Measurements from ENCODE around the gene CHRNB2.
"Not testable (repeated sequence)": the region's sequence is repeated elsewhere in the genome, so short reads cannot be mapped to it uniquely, and the experiment has no call there.

Gene CHRNB2, protein sequence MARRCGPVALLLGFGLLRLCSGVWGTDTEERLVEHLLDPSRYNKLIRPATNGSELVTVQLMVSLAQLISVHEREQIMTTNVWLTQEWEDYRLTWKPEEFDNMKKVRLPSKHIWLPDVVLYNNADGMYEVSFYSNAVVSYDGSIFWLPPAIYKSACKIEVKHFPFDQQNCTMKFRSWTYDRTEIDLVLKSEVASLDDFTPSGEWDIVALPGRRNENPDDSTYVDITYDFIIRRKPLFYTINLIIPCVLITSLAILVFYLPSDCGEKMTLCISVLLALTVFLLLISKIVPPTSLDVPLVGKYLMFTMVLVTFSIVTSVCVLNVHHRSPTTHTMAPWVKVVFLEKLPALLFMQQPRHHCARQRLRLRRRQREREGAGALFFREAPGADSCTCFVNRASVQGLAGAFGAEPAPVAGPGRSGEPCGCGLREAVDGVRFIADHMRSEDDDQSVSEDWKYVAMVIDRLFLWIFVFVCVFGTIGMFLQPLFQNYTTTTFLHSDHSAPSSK

DNA sequence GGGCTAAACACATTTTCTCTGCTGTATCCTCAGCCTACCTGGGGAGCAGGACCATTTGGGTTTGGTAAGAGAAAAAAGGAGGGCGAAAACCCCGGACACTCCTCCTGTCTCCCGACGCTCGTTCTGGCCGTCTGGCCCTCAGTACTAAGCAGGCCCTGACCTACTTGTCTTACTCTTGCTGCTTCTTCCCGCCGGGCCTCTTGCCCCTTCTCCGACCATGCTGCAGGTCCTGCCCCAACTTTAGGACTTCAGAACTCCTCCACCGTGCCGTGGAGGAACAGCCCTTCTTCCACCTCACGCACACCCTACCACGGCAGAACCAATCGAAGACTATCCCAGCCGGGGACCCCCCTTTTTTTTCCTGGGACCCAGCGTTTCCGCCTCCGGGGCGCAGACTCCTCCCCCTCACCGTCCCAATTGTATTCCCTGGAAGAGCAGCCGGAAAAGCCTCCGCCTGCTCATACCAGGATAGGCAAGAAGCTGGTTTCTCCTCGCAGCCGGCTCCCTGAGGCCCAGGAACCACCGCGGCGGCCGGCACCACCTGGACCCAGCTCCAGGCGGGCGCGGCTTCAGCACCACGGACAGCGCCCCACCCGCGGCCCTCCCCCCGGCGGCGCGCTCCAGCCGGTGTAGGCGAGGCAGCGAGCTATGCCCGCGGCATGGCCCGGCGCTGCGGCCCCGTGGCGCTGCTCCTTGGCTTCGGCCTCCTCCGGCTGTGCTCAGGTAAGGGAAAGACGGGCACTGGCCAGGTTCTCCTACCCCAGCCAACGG is at the start of gene CHRNB2:
Gene CHRNB2 (plus strand): TSS at position 393 of the 771 bp plus-strand sequence. CDS start 267 bp downstream, at position 660.
- peak; percentile 73 for DNase-seq

DNA sequence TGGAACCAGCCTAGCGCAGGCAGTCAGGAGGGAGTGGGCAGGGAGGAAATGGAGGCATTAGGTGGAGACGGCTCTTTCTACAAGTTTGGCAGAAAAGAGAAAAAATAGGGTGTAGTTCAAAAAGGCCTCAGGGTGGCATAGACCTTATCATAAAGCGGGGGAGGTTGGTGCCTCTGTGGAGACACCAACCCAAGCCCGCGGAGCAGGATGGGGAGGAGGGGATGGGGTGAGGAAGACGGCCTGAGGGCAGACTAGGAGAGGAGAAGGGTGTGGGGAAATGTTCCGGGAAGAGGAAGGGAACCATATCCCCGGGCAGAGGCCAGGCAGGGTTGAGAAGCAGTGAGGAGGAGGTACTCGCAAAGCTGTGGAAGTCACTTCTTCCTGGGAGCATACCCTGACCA is 48.0 kb upstream of the CHRNB2 start:
- no peak for DNase-seq

DNA sequence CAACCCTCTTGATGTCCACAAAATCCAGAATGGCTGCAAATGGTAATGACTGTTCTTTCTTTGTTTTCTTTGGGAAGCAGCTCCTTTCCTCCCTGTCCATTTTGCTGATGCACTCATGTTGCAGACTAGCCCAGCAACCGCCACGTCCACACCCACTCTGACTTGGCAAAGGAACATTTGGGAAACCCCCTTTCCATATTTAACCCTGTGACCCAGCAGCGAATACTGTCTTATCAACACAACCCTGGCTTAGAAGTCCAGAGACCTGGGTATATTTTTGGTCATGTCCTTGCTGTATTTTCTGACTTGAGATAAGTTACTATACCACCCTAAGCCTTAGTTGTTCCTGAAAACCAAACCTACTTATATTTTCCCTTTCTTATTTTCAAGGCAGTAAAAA is 47.2 kb upstream of the CHRNB2 start:
- no peak for DNase-seq

DNA sequence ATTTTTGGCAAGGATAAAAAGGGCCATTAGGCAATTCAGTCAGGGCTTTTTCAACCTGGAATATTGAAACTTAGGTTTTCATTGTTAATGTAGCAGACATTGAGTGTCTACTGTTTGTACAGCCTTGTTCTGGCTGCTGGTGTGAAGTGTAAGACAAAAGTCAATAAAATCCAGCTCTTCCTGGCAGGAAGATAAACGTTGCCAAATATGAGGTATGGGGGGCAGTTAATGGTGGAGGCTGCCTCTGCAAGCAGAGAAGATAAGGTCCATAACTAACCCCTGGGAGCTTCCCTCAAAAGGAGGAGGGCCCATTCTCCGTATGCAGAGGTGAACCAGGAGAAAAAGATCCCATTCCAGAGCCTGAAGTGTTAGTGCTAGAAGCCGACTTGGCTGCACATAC is 45.9 kb upstream of the CHRNB2 start:
- no peak for DNase-seq

DNA sequence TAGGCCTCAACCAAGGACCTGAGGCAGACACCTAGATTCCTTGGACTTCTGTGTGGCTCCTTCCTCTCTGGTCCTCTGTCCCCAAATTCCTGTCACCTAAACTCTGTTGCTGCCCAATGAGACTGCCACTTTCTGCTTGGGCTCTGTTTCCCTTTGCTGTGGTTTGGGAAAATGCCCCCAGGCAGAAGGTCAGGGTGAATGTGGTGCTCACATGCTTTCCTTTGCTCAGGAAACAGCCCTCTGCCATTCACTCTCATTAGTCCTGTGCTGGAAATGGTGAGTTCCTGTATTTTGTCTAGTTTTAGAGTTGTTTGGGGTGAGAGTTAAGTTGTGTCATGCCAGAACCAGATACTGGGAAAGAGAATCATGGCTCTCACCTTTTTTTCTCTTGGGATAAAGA is 42.7 kb upstream of the CHRNB2 start:
- DNase-seq, result no peak

DNA sequence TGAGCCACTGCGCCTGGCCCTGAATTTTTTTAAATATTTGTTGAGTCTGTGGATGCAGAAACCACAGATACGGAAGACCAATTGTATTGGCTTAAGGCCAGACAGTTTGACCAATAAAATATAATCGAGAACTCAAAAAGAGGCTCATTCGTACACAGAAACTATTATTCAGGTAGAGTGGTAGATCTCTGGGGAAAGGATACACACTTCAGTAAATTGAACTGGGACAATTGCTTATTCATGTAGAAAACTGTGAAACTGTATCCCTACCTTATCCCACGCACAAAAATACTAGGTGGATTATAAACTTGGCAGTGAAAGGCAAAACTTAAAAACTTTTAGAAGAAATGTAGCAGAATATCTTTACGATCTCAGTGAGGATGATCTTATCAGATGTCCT is 40.4 kb upstream of the CHRNB2 start:
- no peak for DNase-seq

DNA sequence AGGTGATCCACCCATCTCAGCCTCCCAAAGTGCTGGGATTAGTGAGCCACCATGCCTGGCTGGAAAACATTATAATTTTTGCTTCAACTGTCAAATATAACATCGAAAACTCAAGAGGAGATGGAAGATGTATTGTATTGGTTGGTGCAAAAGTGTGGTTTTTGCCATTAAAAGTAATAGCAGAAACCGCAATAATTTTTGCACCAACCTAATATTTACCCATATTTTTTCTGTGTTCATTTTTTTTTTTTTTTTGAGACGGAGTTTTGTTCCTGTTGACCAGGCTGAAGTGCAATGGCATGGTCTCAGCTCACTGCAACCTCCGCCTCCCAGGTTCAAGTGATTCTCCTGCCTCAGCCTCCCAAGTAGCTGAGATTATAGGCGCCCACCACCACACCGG is 38.3 kb upstream of the CHRNB2 start:
- no peak for DNase-seq

DNA sequence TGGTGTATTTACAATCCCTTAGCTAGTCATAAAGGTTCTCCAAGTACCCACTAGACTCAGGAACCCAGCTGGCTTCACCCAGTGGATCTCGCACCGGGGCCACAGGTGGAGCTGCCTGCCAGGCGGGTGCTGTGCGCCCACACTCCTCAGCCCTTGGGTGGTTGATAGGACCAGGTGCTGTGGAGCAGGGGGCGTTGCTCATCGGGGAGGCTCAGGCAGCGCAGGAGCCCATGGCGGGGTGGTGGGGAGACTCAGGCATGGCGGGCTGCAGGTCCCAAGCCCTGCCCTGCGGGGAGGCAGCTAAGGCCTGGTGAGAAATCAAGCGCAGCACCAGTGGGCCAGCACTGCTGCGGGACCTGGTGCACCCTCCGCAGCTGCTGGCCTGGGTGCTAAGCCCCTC is 35.6 kb upstream of the CHRNB2 start:
- not testable (repeated sequence) for DNase-seq

DNA sequence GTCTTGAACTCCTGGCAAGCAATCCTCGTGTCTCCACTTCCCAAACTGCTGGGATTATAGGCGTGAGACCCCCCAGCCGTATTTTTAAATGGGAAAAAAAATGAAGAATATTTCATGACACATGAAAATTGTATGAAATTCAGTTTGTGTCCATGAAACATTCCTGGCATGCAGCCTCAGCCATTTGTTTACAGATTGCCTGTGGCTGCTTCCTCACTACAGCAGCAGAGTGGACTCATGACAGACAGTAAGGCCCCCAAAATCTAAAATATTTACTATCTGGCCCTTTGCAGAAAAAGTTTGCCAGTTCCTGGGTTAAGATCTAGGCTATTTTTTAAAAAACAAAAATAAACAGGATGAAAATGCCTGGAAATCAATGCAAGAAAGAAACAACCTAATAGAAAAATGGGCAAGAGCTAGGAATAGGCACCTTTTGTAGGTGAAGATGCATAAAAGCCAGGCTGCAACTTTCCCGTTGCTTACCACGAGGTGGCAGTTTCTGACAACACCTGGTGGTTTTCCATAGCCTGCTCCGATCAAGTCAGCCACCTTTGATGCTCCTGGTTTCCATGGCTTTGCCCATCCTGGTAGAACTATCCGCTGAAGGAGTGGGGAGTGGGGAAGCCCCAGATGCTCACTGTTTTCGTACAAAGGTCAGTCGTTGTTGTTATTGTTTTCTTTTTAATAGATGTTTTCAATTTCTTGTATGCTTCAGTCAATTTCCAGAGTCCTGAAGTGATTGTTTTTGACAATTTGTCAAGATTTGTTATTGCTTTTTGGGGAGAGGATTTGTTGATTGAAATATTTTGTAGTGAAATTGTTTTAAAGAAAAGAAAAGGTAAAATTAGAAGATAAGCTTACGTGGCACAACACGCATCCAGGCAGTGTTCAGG is 33.4 kb upstream of the CHRNB2 start:
- peak; percentile 45 for DNase-seq

DNA sequence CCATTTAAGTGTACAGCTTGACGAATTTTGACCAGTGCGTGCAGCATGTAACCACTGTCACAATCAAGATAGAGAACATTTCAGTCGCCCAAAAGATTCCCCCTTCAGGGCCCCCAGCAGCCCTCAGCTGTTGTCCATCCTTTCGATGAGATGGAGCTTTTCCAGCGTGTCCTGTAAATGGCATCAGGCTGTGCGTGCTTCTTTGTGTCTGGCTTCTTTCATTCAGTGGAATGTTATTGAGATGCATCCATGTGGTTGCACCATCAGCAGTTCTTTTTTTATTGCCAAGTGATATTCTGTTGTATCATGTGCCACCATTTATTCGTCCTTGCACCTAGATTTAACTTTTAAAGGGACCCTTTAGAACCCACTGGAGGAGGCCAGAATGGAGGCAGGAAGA is 31.0 kb upstream of the CHRNB2 start:
- no peak for DNase-seq

DNA sequence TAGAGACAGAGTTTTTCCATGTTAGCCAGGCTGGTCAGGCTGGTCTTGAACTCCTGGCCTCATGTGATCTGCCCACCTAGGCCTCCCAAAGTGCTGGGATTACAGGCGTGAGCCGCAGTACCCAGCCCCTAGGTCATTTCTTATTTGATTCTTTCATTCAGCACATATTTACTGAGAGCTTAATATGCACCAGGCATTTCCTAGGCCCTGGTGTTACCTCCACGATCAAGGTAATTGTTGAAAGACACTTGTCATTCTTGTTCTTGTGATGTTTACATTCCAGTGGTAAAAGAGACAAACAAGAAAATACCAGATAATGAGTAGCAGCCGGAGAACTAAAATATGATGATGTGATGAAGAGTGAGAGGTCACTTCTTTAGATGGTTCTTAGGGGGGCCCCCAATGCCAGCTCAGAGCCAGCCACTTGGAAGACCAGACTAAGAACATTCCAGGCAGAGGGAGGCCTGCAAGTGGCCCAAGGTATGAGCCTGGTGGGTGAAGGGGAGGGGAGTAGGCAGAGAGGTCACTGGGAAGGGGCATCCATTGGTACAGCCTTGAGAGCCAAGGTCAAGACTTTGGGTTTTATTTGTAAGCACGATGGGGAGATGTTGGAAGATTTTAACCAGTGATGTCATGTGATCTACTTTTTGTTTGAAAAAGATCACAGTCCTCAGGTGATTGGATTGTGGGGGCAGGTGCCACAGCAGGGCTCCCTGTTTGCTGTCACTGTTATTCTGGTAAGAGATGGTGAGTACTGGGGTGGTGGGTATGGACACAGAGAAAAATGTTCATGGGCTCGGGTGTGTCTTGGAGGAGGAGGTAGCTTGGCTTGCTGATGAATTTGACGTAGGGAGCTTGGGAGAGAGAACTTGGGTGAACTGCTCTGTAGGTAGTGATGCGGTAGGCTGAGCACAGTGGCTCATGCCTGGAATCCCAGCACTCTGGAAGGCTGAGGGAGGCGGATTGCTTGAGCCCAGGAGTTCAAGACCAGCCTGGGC is 27.8 kb upstream of the CHRNB2 start:
- DNase-seq, result no peak

DNA sequence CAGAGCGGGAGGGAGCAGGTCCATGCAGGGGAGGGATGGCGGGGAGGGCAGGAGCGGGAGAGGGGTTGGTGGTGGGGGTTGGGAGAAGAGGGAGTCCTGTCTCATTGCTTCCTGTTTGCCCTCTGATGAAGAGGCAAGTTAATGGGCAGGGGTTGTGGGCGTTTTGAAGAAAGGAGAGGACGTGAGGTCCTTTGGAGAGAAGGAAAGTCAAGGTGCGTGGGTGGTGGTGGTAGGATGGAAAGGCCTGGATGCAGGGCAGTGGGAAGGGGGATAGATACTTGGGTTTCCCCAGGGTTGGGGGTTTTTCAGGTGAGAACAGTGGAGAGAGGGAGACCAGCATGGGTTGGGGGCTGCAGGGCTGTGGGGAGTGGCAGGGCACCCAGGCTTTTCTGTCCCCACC is 26.3 kb upstream of the CHRNB2 start:
- DNase-seq, result no peak

DNA sequence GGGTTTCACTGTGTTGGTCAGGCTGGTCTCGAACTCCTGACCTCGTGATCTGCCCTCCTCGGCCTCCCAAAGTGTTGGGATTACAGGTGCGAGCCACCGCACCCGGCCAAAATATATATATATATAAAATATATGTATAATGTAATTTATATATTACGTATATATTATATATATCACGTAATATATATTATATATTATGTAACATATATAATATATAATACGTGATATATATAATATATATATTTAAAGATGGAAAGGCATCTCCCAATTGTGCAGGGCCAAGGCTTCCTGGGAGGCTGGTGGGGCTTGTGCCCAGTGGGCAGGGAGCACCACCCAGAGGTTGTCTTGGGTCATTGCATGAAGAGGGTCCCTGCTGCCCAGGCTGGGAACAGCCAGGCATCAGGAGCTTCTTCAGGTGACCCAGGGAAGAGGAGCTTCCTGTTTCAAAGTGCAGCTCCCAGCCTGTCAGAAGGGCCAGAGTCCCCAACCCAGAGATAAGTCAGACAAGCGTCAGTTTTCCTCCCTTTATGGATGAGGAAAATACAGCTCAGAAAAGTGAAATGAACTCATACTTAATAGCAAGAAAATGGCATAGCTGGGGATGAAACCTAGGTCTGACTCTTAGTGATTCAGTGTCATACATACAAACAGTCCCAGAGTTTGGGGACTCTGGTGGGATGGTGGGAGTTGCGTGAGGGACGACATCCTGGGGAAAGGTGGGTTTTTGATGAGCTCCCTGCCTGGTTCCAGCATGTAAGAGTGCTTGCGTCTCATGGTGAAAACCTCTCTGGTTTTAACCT is 21.1 kb upstream of the CHRNB2 start:
- peak; percentile 40 for DNase-seq

DNA sequence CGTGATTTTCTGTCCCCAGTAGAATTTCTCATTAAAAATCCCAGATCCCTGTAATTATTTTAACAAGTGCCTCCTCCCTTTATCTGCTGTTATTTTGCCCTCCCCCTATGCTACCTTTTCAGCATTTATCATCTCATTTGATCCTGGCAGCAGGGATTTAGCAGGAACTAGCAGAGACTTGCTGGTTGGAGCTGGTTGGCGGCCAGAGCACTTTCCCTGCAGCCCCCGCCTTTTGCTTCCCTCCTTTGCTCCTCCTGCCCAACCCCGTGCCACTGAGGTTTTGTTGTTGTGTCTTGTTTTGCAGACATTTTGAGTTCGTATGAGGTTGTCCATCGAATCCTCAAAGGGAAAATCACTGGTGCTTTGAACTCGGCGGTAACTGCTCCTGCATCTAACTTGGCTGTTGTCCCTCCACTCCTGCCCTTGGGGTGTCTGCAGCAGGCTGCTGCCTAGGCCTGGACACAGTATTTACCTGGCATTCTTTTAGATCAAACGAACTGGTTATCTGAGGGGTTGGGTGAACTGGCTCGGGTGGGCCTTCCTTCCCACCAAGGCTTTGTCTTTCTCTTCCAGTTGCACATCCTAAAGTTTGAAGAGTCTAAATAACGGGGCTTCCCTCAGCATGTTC is 20.4 kb upstream of the CHRNB2 start:
- no peak for DNase-seq

DNA sequence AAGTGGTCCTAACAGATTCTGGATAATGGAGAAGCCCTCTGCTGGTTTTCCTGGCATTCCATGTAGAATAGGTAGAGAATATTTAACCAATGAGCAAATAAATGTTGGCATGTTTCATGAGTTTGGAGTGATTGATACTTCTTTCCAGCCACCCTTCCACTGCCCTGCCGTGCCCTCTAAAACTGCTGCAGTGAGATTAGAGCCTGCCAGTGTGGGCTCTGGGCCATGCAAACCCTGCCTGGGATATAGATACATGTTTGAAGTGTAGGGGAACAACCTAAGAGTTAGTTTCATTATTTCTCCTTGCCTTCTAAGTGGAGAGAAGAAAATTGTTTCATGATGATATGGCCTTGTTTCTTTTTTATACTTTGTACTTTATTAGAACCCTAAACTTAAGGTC is 19.6 kb upstream of the CHRNB2 start:
- no peak for DNase-seq

DNA sequence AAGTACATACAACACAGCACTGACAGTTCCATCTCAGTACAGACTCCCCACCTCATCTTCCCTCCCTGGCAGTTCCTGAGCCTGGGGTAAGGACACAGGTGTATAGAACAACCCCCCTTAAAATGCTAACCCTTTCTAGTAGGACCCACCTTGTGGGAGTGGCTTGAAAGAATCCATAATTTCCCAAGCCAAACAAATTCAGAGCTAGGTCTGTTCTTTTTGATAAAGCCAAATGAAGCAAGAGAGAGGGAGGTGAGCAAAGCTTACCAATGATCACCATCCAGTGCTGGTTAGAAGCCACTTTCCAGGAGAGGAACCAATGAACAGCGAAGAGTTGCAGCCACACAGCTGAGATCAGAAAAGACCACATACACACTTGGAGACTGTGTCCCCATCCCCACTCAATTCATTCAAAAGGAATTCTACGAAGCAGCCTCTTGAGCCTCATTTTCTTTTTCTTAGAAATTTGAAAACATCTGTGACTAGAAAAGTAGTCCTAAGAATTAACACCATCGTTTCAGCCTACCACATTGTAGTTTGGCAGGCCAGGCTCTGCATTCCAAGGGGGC is 18.3 kb upstream of the CHRNB2 start:
- DNase-seq, result no peak

DNA sequence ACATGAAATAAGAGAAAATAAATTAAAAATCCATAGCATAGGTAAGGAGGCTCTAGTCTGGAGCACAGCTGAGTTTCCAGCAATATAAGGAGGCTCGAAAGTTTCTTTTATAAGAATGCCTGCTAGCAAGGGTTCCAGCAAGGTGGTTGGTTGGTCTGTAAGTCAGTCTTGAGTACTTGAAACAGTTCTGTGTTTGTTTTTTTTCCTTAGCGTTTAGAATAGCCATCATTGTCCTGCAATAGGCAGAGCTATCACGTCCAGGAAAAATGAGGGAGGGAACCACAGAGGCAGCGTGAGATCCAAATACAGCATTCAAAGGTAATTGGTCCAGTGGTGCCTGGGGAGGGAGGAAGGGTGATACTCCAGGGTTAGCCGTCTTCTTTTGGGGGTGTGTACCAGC is 17.5 kb upstream of the CHRNB2 start:
- DNase-seq, result no peak

DNA sequence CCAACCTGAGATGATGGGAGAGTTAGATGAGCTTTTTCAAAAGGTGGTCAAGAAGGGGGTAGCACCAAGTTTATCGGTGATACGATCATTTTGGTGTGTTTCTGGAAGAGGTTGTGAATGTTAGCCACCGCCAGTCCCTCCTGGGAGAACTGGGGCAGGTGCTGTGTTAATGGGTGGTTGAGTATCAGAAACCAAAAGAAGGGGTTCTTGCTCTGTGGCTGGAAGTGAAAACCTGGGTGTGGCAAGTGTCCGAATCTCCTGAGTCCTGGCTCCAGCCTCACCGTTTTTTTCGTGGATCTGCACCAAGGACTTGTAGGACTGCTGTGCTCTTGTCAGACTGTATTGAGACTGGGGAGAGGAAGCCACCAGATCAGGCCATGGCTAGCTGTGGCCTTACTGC is 16.9 kb upstream of the CHRNB2 start:
- DNase-seq, result no peak

DNA sequence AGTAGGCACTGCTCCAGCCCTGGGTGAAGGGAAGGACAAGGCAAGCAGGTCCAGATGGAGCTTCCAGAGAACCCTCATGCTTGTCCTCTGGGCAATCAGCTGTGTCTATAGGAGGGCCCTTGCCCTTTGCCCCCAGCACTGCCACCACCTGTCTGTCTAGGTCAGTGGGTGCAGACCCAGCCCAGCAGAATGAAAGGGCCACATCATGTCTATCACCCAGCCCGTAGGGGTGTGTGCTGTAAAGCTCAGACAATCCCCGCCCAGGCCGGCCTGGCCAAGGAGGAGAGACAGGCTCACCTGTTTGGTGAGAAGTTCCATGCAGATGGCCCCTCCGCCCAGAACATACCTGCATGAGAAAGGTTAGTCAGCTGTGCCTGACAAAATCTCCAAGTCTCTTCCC is 16.1 kb upstream of the CHRNB2 start:
- DNase-seq, result no peak

DNA sequence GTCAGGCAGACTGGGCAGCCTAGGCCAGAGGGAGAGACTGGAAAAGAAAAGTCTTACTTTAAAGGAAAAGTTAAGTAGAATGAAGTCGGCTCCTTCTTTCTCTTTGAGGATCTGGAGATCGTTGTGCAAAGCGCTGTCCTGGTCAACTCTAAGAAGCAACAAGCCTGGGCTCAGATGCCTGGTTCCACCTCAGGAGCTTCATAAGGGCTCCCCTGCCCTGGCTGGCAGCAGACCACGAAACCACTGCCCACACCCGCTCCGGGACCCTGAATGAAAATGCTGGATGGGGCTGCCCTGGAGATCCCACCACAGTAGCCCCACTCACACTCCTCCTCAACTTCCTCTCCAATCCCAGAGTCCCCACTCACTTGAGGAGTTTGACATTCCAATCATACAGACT is 15.5 kb upstream of the CHRNB2 start:
- DNase-seq, result no peak

Data from NCI-H774 (cell line).